Osteocyte (in vitro differentiated cells): Measurements from ENCODE around the gene FAM167B. TPM values are rescaled to one million over a fixed set of nuclear protein-coding genes. Genes with fewer than 3 reads are reported as not detected.

Source experiments
- DNase-seq: peaks from one replicate; pipeline ENCODE4 v3.0.0; 2021; ENCODE audit warnings: mixed read lengths; ENCODE audit not compliant: unreplicated experiment; ENCODE audit errors: extremely low spot score
- H3K27ac Mint-ChIP-seq: one replicate; pipeline ENCODE4 v1.8.0; 2021; ENCODE audit warnings: mild to moderate bottlenecking, mixed read lengths; ENCODE audit not compliant: unreplicated experiment
- H3K27me3 Mint-ChIP-seq: one replicate; pipeline ENCODE4 v1.8.0; 2021; ENCODE audit warnings: mixed read lengths; ENCODE audit not compliant: unreplicated experiment
- H3K36me3 Mint-ChIP-seq: one replicate; pipeline ENCODE4 v1.8.0; 2021; ENCODE audit warnings: mixed read lengths; ENCODE audit not compliant: unreplicated experiment
- H3K4me1 Mint-ChIP-seq: one replicate; pipeline ENCODE4 v1.8.0; 2021; ENCODE audit warnings: mixed read lengths; ENCODE audit not compliant: unreplicated experiment
- H3K4me3 Mint-ChIP-seq: one replicate; pipeline ENCODE4 v1.8.0; 2021; ENCODE audit warnings: mild to moderate bottlenecking, moderate library complexity, mixed read lengths; ENCODE audit not compliant: unreplicated experiment
- H3K9me3 Mint-ChIP-seq: one replicate; pipeline ENCODE4 v1.8.0; 2021; ENCODE audit warnings: mixed read lengths; ENCODE audit not compliant: unreplicated experiment
- total RNA-seq: library from RNA; stranded (reverse); gene quantifications from 2 replicates; pipeline ENCODE4 v1.2.1, GENCODE V29; 2021
- TF ChIP-seq, protein P1 (sequence below): fragments of 200-600 bp; sonication (generic); IDR thresholded peaks from 2 replicates; pipeline ENCODE4 v1.5.0; 2021; ENCODE audit warnings: antibody characterized with exemption, mild to moderate bottlenecking, moderate library complexity

The FAM167B gene
- total RNA-seq, 1 donor from 2014 or later, result 2.8 TPM

DNA sequence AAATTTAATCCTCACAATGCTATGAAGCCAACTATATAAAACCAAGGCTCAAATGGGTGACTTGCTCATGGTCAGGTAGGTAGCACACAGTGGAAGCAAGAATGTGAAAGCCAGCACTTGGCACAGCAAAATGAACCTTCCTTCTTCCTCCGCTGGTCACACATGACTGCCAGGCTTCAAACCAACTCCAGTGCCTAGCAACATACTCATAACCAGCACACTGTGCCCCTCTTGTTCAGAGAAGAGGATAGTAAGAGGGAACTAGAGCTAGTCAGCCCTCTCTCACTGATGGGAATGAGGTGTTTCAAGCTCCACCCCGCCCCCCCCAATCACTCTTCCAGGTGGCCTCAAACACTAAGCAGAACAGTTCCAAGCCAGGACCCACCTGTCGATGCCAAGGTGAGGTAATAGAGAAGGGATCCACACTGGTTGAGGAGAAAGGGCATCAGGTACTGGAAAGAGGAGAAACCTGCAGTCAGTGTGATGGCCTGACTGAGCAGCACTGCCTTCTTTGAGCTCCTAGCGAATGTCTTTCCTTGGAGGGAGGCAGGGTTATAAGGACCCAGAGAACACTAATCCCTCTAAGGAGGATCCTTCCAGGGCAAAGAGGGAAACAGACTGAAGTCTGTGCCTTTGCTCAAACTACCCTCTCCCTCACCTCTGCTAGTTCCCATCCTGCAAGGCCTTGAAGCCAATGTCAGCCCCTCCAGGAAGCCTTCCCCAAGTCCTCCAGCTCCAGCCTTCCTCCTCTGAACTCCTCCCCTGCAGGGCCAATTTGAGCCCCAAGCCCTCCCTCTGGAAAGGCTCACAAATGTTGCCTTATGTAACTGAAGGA lies 26.1 kb upstream of the FAM167B start:
- no peaks in the 10 kb centered on the region for H3K27me3 Mint-ChIP-seq
- peak overlapping the region; percentile 97 for H3K27ac Mint-ChIP-seq
- no peak for DNase-seq
- H3K36me3 Mint-ChIP-seq, result peaks cover 13% of the 10 kb centered on the region
- H3K4me1 Mint-ChIP-seq, result peaks cover 24% of the 10 kb centered on the region
- H3K4me3 Mint-ChIP-seq, result peak overlapping the region; percentile 95
- TF ChIP-seq, protein P1, sequence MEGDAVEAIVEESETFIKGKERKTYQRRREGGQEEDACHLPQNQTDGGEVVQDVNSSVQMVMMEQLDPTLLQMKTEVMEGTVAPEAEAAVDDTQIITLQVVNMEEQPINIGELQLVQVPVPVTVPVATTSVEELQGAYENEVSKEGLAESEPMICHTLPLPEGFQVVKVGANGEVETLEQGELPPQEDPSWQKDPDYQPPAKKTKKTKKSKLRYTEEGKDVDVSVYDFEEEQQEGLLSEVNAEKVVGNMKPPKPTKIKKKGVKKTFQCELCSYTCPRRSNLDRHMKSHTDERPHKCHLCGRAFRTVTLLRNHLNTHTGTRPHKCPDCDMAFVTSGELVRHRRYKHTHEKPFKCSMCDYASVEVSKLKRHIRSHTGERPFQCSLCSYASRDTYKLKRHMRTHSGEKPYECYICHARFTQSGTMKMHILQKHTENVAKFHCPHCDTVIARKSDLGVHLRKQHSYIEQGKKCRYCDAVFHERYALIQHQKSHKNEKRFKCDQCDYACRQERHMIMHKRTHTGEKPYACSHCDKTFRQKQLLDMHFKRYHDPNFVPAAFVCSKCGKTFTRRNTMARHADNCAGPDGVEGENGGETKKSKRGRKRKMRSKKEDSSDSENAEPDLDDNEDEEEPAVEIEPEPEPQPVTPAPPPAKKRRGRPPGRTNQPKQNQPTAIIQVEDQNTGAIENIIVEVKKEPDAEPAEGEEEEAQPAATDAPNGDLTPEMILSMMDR, result no peak
- H3K9me3 Mint-ChIP-seq, result no peaks in the 10 kb centered on the region

DNA sequence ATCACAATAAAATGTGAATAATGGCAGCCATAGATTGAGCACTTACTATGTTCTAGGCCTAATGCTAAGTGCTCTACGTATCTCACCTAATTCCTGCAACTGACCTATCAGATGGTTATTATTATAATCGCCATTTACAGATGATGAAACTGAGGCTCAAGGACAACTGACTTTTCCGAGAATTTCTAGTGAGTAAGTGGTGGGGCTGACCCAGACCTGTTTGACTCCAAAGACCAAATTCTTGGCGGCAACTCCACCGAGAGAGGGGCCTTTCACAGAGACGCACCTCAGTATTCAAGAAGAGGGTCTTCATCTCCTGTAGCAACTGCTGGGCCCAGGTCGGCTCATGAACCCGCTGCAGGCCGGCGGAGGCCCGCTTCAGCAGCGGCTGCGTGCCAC lies 25.4 kb upstream of the FAM167B start:
- Mint-ChIP-seq H3K9me3 (no peaks in the 10 kb centered on the region), H3K4me1 (peaks cover 24% of the 10 kb centered on the region), H3K4me3 (peak overlapping the region; percentile 95), H3K27me3 (no peaks in the 10 kb centered on the region), H3K36me3 (peaks cover 16% of the 10 kb centered on the region), H3K27ac (peak overlapping the region; percentile 97)
- no peak for DNase-seq
- TF ChIP-seq, protein P1, result no peak

DNA sequence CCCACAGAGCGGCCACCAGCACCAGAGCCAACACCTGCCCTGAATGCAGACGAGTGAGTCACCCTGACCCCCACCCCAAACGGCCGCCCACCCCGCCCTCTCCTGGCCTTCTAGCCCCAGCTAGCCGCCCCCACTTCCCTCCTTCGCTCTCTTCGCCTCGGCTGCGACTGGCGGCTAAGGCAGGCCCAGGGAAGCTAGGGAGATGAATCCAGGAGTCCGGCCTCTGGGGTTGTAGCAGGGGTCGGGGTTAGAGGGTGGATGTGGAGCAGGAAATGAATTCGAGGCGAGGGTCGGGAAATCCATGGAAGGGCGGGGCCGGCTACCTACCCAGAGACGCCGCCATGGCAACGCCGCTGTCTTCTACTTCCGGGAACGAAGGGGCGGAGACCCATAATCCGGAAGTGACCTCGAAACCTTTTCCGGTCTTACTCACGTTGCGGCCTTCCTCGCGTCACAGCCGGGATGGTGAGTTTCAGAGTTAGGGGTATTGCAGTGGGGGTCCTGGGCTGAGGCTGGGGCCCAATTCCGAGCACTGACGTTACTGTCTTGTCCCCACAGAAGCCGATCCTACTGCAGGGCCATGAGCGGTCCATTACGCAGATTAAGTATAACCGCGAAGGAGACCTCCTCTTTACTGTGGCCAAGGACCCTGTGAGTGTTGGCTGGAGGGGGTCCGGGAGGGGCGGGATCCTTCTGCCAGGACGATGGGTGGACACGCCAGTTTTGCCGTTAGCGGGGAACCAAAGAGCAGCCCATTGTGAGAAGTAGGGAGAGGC lies 24.9 kb upstream of the FAM167B start, which contains the start of the genes EIF3I and TMEM234:
Gene EIF3I (plus strand): TSS at position 428 of the 776 bp plus-strand sequence. CDS start 35 bp downstream, at position 463.
Gene TMEM234 (minus strand): TSS at position 374 of the 776 bp plus-strand sequence. CDS start 31 bp downstream, at position 343.
- peak within 1 kb of the TSS; percentile 97 for H3K27ac Mint-ChIP-seq
- no peaks in the 10 kb centered on the region for H3K9me3 Mint-ChIP-seq
- H3K36me3 Mint-ChIP-seq, result peaks cover 16% of the 10 kb centered on the region
- TF ChIP-seq, protein P1, result no peak
- H3K4me3 Mint-ChIP-seq, result peak within 1 kb of the TSS; percentile 95
- H3K4me1 Mint-ChIP-seq, result peaks cover 24% of the 10 kb centered on the region
- H3K27me3 Mint-ChIP-seq, result no peaks in the 10 kb centered on the region
- DNase-seq, result peak; percentile 95

DNA sequence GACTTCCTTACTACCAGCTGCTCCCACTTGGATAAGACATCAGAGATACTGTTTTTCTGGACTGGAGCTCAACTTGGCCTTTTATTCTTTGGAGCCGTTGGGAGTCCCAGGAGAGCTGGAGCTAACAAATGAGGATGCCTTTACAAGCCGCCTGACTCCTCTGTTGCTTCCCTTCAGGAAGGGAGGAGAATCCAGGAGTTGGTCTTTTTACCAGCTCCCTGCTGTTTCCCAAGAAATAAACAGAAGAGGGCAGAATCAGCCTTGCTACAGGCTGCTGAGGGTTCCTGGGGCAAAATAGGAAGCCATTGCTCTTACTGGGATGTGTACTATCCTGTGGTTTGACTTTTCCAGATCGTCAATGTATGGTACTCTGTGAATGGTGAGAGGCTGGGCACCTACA lies 23.3 kb upstream of the FAM167B start:
- no peak for DNase-seq
- TF ChIP-seq, protein P1, result no peak
- peaks cover 28% of the 10 kb centered on the region for H3K36me3 Mint-ChIP-seq
- peak overlapping the region; percentile 47 for H3K27ac Mint-ChIP-seq
- no peaks in the 10 kb centered on the region for H3K27me3 Mint-ChIP-seq
- peaks cover 24% of the 10 kb centered on the region for H3K4me1 Mint-ChIP-seq
- peak overlapping the region; percentile 95 for H3K4me3 Mint-ChIP-seq
- no peaks in the 10 kb centered on the region for H3K9me3 Mint-ChIP-seq

DNA sequence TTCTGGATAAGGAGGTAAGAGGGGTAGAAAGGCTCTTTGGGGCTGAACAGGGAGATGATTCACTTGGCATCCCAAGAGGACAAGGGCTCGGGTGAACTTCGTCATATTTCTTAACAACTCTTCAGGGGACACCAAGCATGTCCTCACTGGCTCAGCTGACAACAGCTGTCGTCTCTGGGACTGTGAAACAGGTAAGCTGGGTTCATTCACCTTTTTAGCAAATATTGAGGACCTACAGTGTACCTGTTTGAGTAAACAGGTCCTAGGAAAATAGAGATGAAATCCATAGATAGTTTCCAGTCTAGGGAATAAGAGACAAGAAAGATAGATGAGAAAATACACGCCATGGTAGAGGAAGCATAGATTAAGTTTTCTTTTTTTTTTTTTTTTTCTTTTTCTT lies 22.7 kb upstream of the FAM167B start:
- TF ChIP-seq, protein P1, result no peak
- peak overlapping the region; percentile 95 for H3K4me3 Mint-ChIP-seq
- H3K36me3 Mint-ChIP-seq, result peaks cover 31% of the 10 kb centered on the region
- H3K4me1 Mint-ChIP-seq, result peaks cover 24% of the 10 kb centered on the region
- H3K27ac Mint-ChIP-seq, result peak overlapping the region; percentile 47
- no peak for DNase-seq
- H3K27me3 Mint-ChIP-seq, result no peaks in the 10 kb centered on the region
- H3K9me3 Mint-ChIP-seq, result no peaks in the 10 kb centered on the region
